Activated naive CD8-positive, alpha-beta T cell treated with anti-CD3 and anti-CD28 coated beads for 36 hours (primary cell): ENCODE results near the gene TSPAN5. TPM values are rescaled to one million over a fixed set of nuclear protein-coding genes. Genes with fewer than 3 reads are reported as not detected.

Experiments used
- DNase-seq: peaks from one replicate; pipeline ENCODE4 v3.0.0; 2021
- H3K27ac Mint-ChIP-seq: one replicate; pipeline ENCODE4 v1.8.0; 2022; ENCODE audit warnings: mild to moderate bottlenecking, moderate library complexity, mixed read lengths
- H3K27me3 Mint-ChIP-seq: one replicate; pipeline ENCODE4 v1.8.0; 2022; ENCODE audit warnings: mild to moderate bottlenecking, mixed read lengths
- H3K36me3 Mint-ChIP-seq: one replicate; pipeline ENCODE4 v1.8.0; 2021; ENCODE audit warnings: mild to moderate bottlenecking, mixed read lengths
- H3K4me1 Mint-ChIP-seq: one replicate; pipeline ENCODE4 v1.8.0; 2021; ENCODE audit warnings: mixed read lengths
- H3K4me3 Mint-ChIP-seq: one replicate; pipeline ENCODE4 v1.8.0; 2022; ENCODE audit warnings: mild to moderate bottlenecking, moderate library complexity, mixed read lengths
- H3K9me3 Mint-ChIP-seq: one replicate; pipeline ENCODE4 v1.8.0; 2022; ENCODE audit warnings: mixed read lengths
- total RNA-seq, 2 experiments: library from RNA; stranded (reverse); gene quantifications; one replicate each; pipeline ENCODE4 v1.2.3, GENCODE V29; 2021

The TSPAN5 gene
- total RNA-seq, 2 experiments from 2014 or later, result 12.3 to 13.7 TPM

DNA sequence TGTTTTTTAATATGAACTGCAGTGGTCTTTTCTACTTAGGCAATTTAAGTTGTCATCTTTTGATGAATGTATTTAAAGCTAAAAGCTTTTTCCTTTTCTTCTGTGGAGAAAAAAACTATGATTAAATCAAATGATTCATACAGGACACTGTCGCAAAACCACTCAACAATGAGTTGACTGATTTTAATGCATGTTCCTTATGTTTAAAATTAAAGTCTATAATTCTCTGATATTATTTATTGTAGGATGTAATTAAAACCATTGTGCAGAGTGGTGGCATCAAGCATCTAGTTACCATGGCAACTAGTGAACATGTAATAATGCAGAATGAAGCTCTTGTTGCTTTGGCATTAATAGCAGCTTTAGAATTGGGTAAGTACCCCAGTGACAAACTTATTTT, 224.7 kb downstream of the TSPAN5 start:
- Mint-ChIP-seq H3K4me1 (peaks cover 2% of the 10 kb centered on the region), H3K27me3 (no peaks in the 10 kb centered on the region), H3K9me3 (no peaks in the 10 kb centered on the region), H3K4me3 (no peak overlapping the region), H3K27ac (no peak overlapping the region), H3K36me3 (peaks cover 34% of the 10 kb centered on the region)
- DNase-seq, result no peak

- H3K27me3 Mint-ChIP-seq, result no peaks in the 10 kb centered on the region
- no peak overlapping the region for H3K4me3 Mint-ChIP-seq
- H3K36me3 Mint-ChIP-seq, result peaks cover 33% of the 10 kb centered on the region
- peaks cover 8% of the 10 kb centered on the region for H3K9me3 Mint-ChIP-seq
- no peak overlapping the region for H3K27ac Mint-ChIP-seq
- no peak for DNase-seq
- H3K4me1 Mint-ChIP-seq, result peaks cover 18% of the 10 kb centered on the region
Measured at GRCh38 chr4:98430708-98431403, 227.6 kb downstream of the TSPAN5 start.

- Mint-ChIP-seq H3K9me3 (peaks cover 13% of the 10 kb centered on the region), H3K27ac (no peak overlapping the region), H3K36me3 (peaks cover 66% of the 10 kb centered on the region), H3K4me3 (no peak overlapping the region), H3K27me3 (no peaks in the 10 kb centered on the region), H3K4me1 (peaks cover 24% of the 10 kb centered on the region)
- DNase-seq, result no peak
Measured at GRCh38 chr4:98423009-98423408, 235.4 kb downstream of the TSPAN5 start.

DNA sequence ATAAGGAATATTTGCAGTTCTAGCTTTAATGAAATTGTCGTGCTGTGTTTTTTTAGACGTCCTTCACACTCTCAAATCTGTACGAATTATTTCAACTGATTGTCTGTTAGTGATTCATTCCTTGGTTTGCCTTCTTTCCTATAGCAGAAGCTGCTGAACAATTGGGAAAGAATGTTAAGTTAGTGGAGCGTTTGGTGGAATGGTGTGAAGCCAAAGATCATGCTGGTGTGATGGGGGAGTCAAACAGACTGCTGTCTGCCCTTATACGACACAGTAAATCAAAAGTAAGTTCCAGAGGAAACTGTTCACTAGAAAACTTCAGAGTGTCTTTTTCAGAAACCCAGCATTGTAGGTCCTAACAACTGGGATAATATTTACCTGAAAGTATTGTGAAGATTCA, 237.3 kb downstream of the TSPAN5 start:
- no peak overlapping the region for H3K27ac Mint-ChIP-seq
- no peak overlapping the region for H3K4me3 Mint-ChIP-seq
- H3K36me3 Mint-ChIP-seq, result peaks cover 59% of the 10 kb centered on the region
- H3K4me1 Mint-ChIP-seq, result peaks cover 11% of the 10 kb centered on the region
- DNase-seq, result no peak
- peaks cover 8% of the 10 kb centered on the region for H3K9me3 Mint-ChIP-seq
- H3K27me3 Mint-ChIP-seq, result no peaks in the 10 kb centered on the region
